K562 (cell line): Measurements from ENCODE around the gene SURF6. TPM values are rescaled to one million over a fixed set of nuclear protein-coding genes. Genes with fewer than 3 reads are reported as not detected.

ENCODE experiments used
- ASH1L ChIP-seq: fragments of 450-650 bp; IDR thresholded peaks from 2 replicates; pipeline ENCODE4 v1.6.1; 2018; ENCODE audit warnings: borderline replicate concordance, mild to moderate bottlenecking, low read depth; ENCODE audit not compliant: partially characterized antibody
- BRCA1 ChIP-seq, 2 experiments: fragments of 450-650 bp in 1 of 2; sonication (generic) in 1 of 2; formaldehyde crosslinking in 1 of 2; IDR thresholded peaks; 2 replicates each; pipeline versions ENCODE4 v1.5.0 to v1.6.1; 2017 to 2020; ENCODE audit warnings: mild to moderate bottlenecking in 1 of 2, missing genetic modification reagents in 1 of 2
- GTF2A2 ChIP-seq: IDR thresholded peaks from 2 replicates; pipeline ENCODE4 v1.6.1; 2016; ENCODE audit warnings: mild to moderate bottlenecking, missing genetic modification characterization, missing compliant biosample characterization
- MGA ChIP-seq: fragments of 450-650 bp; IDR thresholded peaks from 2 replicates; pipeline ENCODE4 v1.6.1; 2016; ENCODE audit warnings: mild to moderate bottlenecking, moderate library complexity
- MNT ChIP-seq, 2 experiments: fragments of 450-650 bp; conservative IDR thresholded peaks; 2 replicates each; pipeline ENCODE4 v1.6.1; 2017; ENCODE audit warnings: mild to moderate bottlenecking in 2 of 2, moderate library complexity in 2 of 2
- NFATC3 ChIP-seq: fragments of 450-650 bp; IDR thresholded peaks from 2 replicates; pipeline ENCODE4 v1.6.1; 2017; ENCODE audit warnings: mild to moderate bottlenecking
- NFRKB ChIP-seq: fragments of 450-650 bp; IDR thresholded peaks from 2 replicates; pipeline ENCODE4 v1.6.1; 2016; ENCODE audit warnings: low read depth
- PCBP1 ChIP-seq: fragments of 200-400 bp; formaldehyde crosslinking; IDR thresholded peaks from 2 replicates; pipeline ENCODE4 v1.6.1; 2018; ENCODE audit warnings: mild to moderate bottlenecking, low read depth, low read length; ENCODE audit not compliant: poor library complexity, severe bottlenecking
- PHF20 ChIP-seq: fragments of 450-650 bp; IDR thresholded peaks from 2 replicates; pipeline ENCODE4 v1.6.1; 2018; ENCODE audit not compliant: partially characterized antibody
- PTTG1 ChIP-seq: fragments of 450-650 bp; IDR thresholded peaks from 2 replicates; pipeline ENCODE4 v1.6.1; 2016; ENCODE audit warnings: low read depth, mild to moderate bottlenecking, missing genetic modification characterization, missing compliant biosample characterization
- RBM34 ChIP-seq: fragments of 200-400 bp; formaldehyde crosslinking; IDR thresholded peaks from 2 replicates; pipeline ENCODE4 v1.6.1; 2018; ENCODE audit warnings: low read length, borderline replicate concordance; ENCODE audit not compliant: insufficient read depth
- SAP30 ChIP-seq: fragments of 200-600 bp; sonication (generic); IDR thresholded peaks from 2 replicates; pipeline ENCODE4 v1.6.1; 2012; ENCODE audit warnings: borderline replicate concordance, low read depth, mild to moderate bottlenecking, moderate library complexity, low read length, control low read depth, inconsistent platforms; ENCODE audit not compliant: insufficient read depth, poor library complexity, severe bottlenecking
- SP2 ChIP-seq: IDR thresholded peaks from 2 replicates; pipeline ENCODE4 v1.6.1; 2011; ENCODE audit warnings: mild to moderate bottlenecking, low read depth, low read length, moderate library complexity; ENCODE audit not compliant: poor library complexity, severe bottlenecking; ENCODE audit errors: extremely low read depth
- TGIF2 ChIP-seq: sonication (generic); formaldehyde crosslinking; IDR thresholded peaks from 2 replicates; pipeline ENCODE4 v1.8.1; 2022; ENCODE audit warnings: mild to moderate bottlenecking, missing genetic modification reagents, moderate library complexity
- polyA plus RNA-seq, 8 experiments: library from polyadenylated mRNA; depleted of rRNA in 4 of 8; stranded (reverse) in 5 of 8; unstranded in 3 of 8; fragments of >200 nt; fragmentation: Nextera tagmentation in 2 of 8; fragmentation: Illumina TruSeq in 1 of 8; extraction: Ambion mirVana in 2 of 8; extraction: Trizol in 1 of 8; gene quantifications; 2 replicates each; pipeline versions ENCODE4 v1.2.1 to v1.2.3, GENCODE V29; 2011 to 2014; ENCODE audit warnings: inconsistent platforms in 1 of 8, missing spikeins in 1 of 8
- total RNA-seq, 7 experiments: library from RNA; depleted of rRNA in 6 of 7; stranded (reverse); fragments of >200 nt in 6 of 7; fragmentation: Illumina TruSeq in 2 of 7; extraction: Trizol in 2 of 7; gene quantifications; 2 replicates each; pipeline versions ENCODE4 v1.2.1 to v1.2.3, GENCODE V29; 2011 to 2021; ENCODE audit warnings: low replicate concordance in 1 of 7

The SURF6 gene
- total and polyA plus RNA-seq, 9 of the 15 experiments (the other 6 are each of a cell fraction or from before 2014, with no cell fraction given) = 1.4 to 68.3 (median 14.7) TPM

GRCh38 chr9:133359399-133360175 is 23.6 kb upstream of the SURF6 start (continued):
- TF ChIP-seq MNT (conservative IDR thresholded peaks at IDR 0.05) (peak; percentile 20 to 79; a peak in 2 of 4 replicates), MGA (no peak), GTF2A2 (tag) (no peak), PHF20 (no peak), NFATC3 (no peak), PTTG1 (tag) (no peak), TGIF2 (no peak), SAP30 (no peak), SP2 (no peak), RBM34 (no peak), BRCA1 (IDR thresholded peaks at IDR 0.05) (no peak), BRCA1 (CRISPR knock-in tag; IDR thresholded peaks at IDR 0.05) (no peak), PCBP1 (no peak), NFRKB (no peak), ASH1L (no peak)
